Measurements from ENCODE around the gene CNRIP1. TPM values are rescaled to one million over a fixed set of nuclear protein-coding genes. Genes with fewer than 3 reads are reported as not detected.

Gene CNRIP1
- total RNA-seq, 4 donors from 2014 or later: 22.2 to 48.1 (median 39.0) TPM

- H3K27ac ChIP-seq: peak overlapping the region in 1 of 4 donors; percentile 6
- H3K4me3 ChIP-seq: no peak overlapping the region
- peaks cover 0 to 19% (median 3%) of the 10 kb centered on the region in 3 donors for H3K4me1 ChIP-seq
- no peaks in the 10 kb centered on the region for H3K27me3 ChIP-seq
- 50 to 63% methylated on average over 1 to 2 of the region's 2 CpGs for WGBS, 2 donors (ENCODE audit: low coverage in 1 of 2)
- TF ChIP-seq POLR2AphosphoS5 (IDR thresholded peaks at IDR 0.05) (no peak), POLR2A (IDR thresholded peaks at IDR 0.05) (no peak), EP300 (IDR thresholded peaks at IDR 0.05) (no peak), CTCF (IDR thresholded peaks at IDR 0.05) (no peak)
- no peaks in the 10 kb centered on the region for H3K36me3 ChIP-seq
- ATAC-seq: peak; percentile 55
- no peaks in the 10 kb centered on the region for H3K9me3 ChIP-seq
Measured at GRCh38 chr2:68272246-68272994, 47.3 kb downstream of the CNRIP1 start.

GRCh38 chr2:68266655-68267054 lies 53.1 kb downstream of the CNRIP1 start:
- Histone ChIP-seq H3K4me1 (peaks cover 0 to 5% (median 0%) of the 10 kb centered on the region in 3 donors), H3K27me3 (no peaks in the 10 kb centered on the region), H3K27ac (no peak overlapping the region), H3K36me3 (no peaks in the 10 kb centered on the region), H3K9me3 (no peaks in the 10 kb centered on the region), H3K4me3 (no peak overlapping the region)
- ATAC-seq: no peak
- WGBS, 2 donors (ENCODE audit: low coverage in 1 of 2): 73 to 100% methylated on average over 1 of the region's 1 CpG
- TF ChIP-seq POLR2A (IDR thresholded peaks at IDR 0.05): no peak
- no peak for TF ChIP-seq POLR2AphosphoS5 (IDR thresholded peaks at IDR 0.05)
- TF ChIP-seq EP300 (IDR thresholded peaks at IDR 0.05): no peak
- no peak for TF ChIP-seq CTCF (IDR thresholded peaks at IDR 0.05)

GRCh38 chr2:68263632-68264031 lies 56.1 kb downstream of the CNRIP1 start:
- H3K4me3 ChIP-seq: no peak overlapping the region
- no peak for TF ChIP-seq POLR2A (IDR thresholded peaks at IDR 0.05)
- no peak for TF ChIP-seq POLR2AphosphoS5 (IDR thresholded peaks at IDR 0.05)
- no peak for TF ChIP-seq EP300 (IDR thresholded peaks at IDR 0.05)
- no peak for ATAC-seq
- H3K4me1 ChIP-seq: no peaks in the 10 kb centered on the region
- 83 to 94% methylated on average over 2 of the region's 2 CpGs for WGBS, 2 donors (ENCODE audit: low coverage in 1 of 2)
- no peaks in the 10 kb centered on the region for H3K36me3 ChIP-seq
- no peak overlapping the region for H3K27ac ChIP-seq
- H3K27me3 ChIP-seq: no peaks in the 10 kb centered on the region
- H3K9me3 ChIP-seq: no peaks in the 10 kb centered on the region

GRCh38 chr2:68258851-68259250 lies 60.9 kb downstream of the CNRIP1 start:
- ATAC-seq: no peak
- H3K27ac ChIP-seq: no peak overlapping the region
- 100% methylated on average over 2 of the region's 2 CpGs; no CpG with 5 or more reads in 1 of the 2 donors for WGBS, 2 donors (ENCODE audit: low coverage in 1 of 2)

GRCh38 chr2:68256093-68256450 lies 63.7 kb downstream of the CNRIP1 start:
- H3K27me3 ChIP-seq: no peaks in the 10 kb centered on the region
- H3K27ac ChIP-seq: no peak overlapping the region
- no peaks in the 10 kb centered on the region for H3K36me3 ChIP-seq
- no peak for ATAC-seq
- WGBS, 2 donors (ENCODE audit: low coverage in 1 of 2): 63 to 100% methylated on average over 1 of the region's 1 CpG
- peaks cover 0 to 32% (median 0%) of the 10 kb centered on the region in 3 donors for H3K4me1 ChIP-seq
- no peak overlapping the region for H3K4me3 ChIP-seq
- no peaks in the 10 kb centered on the region for H3K9me3 ChIP-seq
- TF ChIP-seq CTCF (IDR thresholded peaks at IDR 0.05): no peak
- TF ChIP-seq EP300 (IDR thresholded peaks at IDR 0.05): no peak
- TF ChIP-seq POLR2A (IDR thresholded peaks at IDR 0.05): no peak
- no peak for TF ChIP-seq POLR2AphosphoS5 (IDR thresholded peaks at IDR 0.05)

More at GRCh38 chr2:68258851-68259250, 60.9 kb downstream of the CNRIP1 start:
- H3K9me3 ChIP-seq: no peaks in the 10 kb centered on the region
- no peaks in the 10 kb centered on the region for H3K27me3 ChIP-seq
- H3K4me1 ChIP-seq: peaks cover 0 to 28% (median 0%) of the 10 kb centered on the region in 3 donors
- H3K4me3 ChIP-seq: no peak overlapping the region
- no peak for TF ChIP-seq POLR2AphosphoS5 (IDR thresholded peaks at IDR 0.05)
- no peak for TF ChIP-seq POLR2A (IDR thresholded peaks at IDR 0.05)
- no peak for TF ChIP-seq EP300 (IDR thresholded peaks at IDR 0.05)
- TF ChIP-seq CTCF (IDR thresholded peaks at IDR 0.05): no peak
- no peaks in the 10 kb centered on the region for H3K36me3 ChIP-seq

Measured in gastroesophageal sphincter (tissue), 4 donors.